ENCODE results near the gene ANTXR1. TPM values are rescaled to one million over a fixed set of nuclear protein-coding genes. Genes with fewer than 3 reads are reported as not detected.

Gene ANTXR1
- total and polyA plus RNA-seq, 2 of the 8 experiments (the other 6 are each of a cell fraction or from before 2014, with no cell fraction given): 15.8 to 44.3 TPM

DNA sequence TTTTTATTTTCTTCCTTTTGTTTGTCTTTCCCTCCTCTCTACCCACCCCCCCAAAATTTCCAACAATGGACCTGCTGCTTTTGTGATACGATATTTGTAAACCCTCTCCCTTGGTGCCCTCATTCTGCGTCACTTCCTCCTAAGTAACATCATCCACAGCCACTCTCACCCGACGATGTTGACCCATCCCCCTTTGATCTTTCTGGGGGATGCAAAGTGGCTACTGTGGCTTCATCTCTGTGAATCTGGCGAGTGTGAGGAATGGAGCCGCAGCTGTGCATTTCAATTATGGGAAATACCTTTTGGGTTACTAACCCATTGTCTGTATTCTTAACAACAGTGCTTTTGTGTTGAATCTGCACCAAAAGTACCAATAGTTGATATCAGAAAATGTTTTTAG, 19.4 kb downstream of the ANTXR1 start:
- DNase-seq (ENCODE audit: low read depth in 1 of 2, low spot score in 2 of 2) (no peak), FAIRE-seq (no peak)
- Histone ChIP-seq H3K9me3 (ENCODE audit: insufficient read depth in 2 of 2, low read depth in 1 of 2, low read length in 1 of 2) (no peaks in the 10 kb centered on the region), H2BK15ac (ENCODE audit: low read length) (no peak overlapping the region), H3K27ac (ENCODE audit: low read depth, low read length) (no peak overlapping the region), H2AK5ac (ENCODE audit: low read depth, low read length) (no peak overlapping the region), H3K18ac (ENCODE audit: extremely low read depth, low read length) (no peak overlapping the region), H4K8ac (ENCODE audit: extremely low read depth, insufficient read depth, low read length) (no peak overlapping the region), H4K91ac (replicated peaks; ENCODE audit: insufficient read length, low read length) (no peak overlapping the region), H3K23me2 (ENCODE audit: low read depth, low read length) (0 out of 2 replicates have a peak, but pooled peaks cover 2% of the 10 kb centered on the region), H2BK5ac (ENCODE audit: low read depth, low read length) (no peak overlapping the region), H3K27me3 (replicated peaks in 1 of 4; ENCODE audit: control insufficient read depth in 3 of 4, extremely low read depth in 1 of 4, insufficient read depth in 3 of 4, low read length in 3 of 4) (no peaks in the 10 kb centered on the region), H2BK20ac (ENCODE audit: low read length) (no peak overlapping the region), H2BK120ac (replicated peaks; ENCODE audit: low read depth, low read length) (no peak overlapping the region), H3K4me1 (replicated peaks in 1 of 4; ENCODE audit: control insufficient read depth in 3 of 4, insufficient read depth in 4 of 4, low read length in 3 of 4) (peaks cover 0 to 4% (median 2%) of the 10 kb centered on the region in 4 experiments; a peak in 2 of 7 replicates), H3K56ac (replicated peaks; ENCODE audit: insufficient read length, low read depth, low read length) (no peak overlapping the region), H3K79me1 (ENCODE audit: low read depth, low read length) (peaks cover 5% of the 10 kb centered on the region; the same call in 1 of the 2 replicates), H3K4me3 (ENCODE audit: extremely low read depth in 1 of 4, insufficient read depth in 2 of 4, low read depth in 3 of 4, low read length in 4 of 4) (no peak overlapping the region), H3K9ac (replicated peaks in 1 of 4; ENCODE audit: extremely low read depth in 1 of 4, low read depth in 3 of 4, low read length in 3 of 4) (no peak overlapping the region), H4K20me1 (replicated peaks in 1 of 2; ENCODE audit: control insufficient read depth in 1 of 2, insufficient read depth in 2 of 2, low read length in 2 of 2) (peaks cover 0 to 9% of the 10 kb centered on the region in 2 experiments), H3K23ac (ENCODE audit: insufficient read length) (no peak overlapping the region), H3K14ac (ENCODE audit: insufficient read length) (no peak overlapping the region), H3K36me3 (ENCODE audit: control insufficient read depth in 2 of 4, insufficient read depth in 4 of 4, low read length in 3 of 4) (no peaks in the 10 kb centered on the region), H3K79me2 (ENCODE audit: control insufficient read depth in 1 of 2, insufficient read depth in 2 of 2, low read length in 2 of 2) (peaks cover 0 to 7% of the 10 kb centered on the region in 2 experiments; a peak in 2 of 4 replicates), H2AFZ (ENCODE audit: low read length) (no peak overlapping the region), H2BK12ac (ENCODE audit: low read depth, low read length) (no peak overlapping the region), H3K4me2 (ENCODE audit: insufficient read depth in 1 of 2, low read depth in 2 of 2, low read length in 2 of 2) (no peak overlapping the region), H4K5ac (ENCODE audit: insufficient read length, low read depth, low read length) (no peak overlapping the region), H3K4ac (replicated peaks; ENCODE audit: insufficient read length, low read depth, low read length) (no peak overlapping the region)
- ChIA-PET POLR2A (ENCODE audit: partially characterized antibody) (no interaction called here), CTCF (ENCODE audit: partially characterized antibody) (interaction anchor here (0.6 kb wide), 1 partner anchor 66 kb away, joined by 3 read pairs; no protein-coding TSS in a partner anchor)
- TF ChIP-seq NANOG (IDR thresholded peaks at IDR 0.05; ENCODE audit: insufficient read depth, low read depth, low read length, poor library complexity, severe bottlenecking) (no peak), RXRA (IDR thresholded peaks at IDR 0.05; ENCODE audit: insufficient read depth, low read depth, low read length) (no peak), POLR2AphosphoS5 (IDR thresholded peaks at IDR 0.05; ENCODE audit: low read depth, low read length) (no peak), SIX5 (IDR thresholded peaks at IDR 0.05; ENCODE audit: low read depth, low read length) (no peak), HDAC6 (IDR thresholded peaks at IDR 0.05; ENCODE audit: low read depth, low read length) (no peak)
- 70% methylated on average over 6 of the region's 6 CpGs; no CpG with 5 or more reads in 1 of the 2 experiments for WGBS, 2 experiments (ENCODE audit: extremely low coverage in 1 of 2, insufficient coverage in 1 of 2, insufficient read length in 1 of 2, insufficient replicate concordance in 2 of 2, low coverage in 1 of 2, low lambda C conversion rate in 2 of 2, missing lambda C conversion rate in 1 of 2)

Data from H1 (cell line).